Upper lobe of left lung (tissue), 6 donors: ENCODE data around the gene LRRN2. TPM values are rescaled to one million over a fixed set of nuclear protein-coding genes. Genes with fewer than 3 reads are reported as not detected.

Experiments
- ATAC-seq, 2 donors: fragments of 200-7000 bp; cut with Tn5 transposase; one replicate each; pipeline ENCODE4 v1.9.1; 2022; ENCODE audit warnings: mild to moderate bottlenecking in 2 of 2, moderate library complexity in 2 of 2; ENCODE audit not compliant: low FRiP score in 2 of 2
- DNase-seq, 2 donors: peaks; one replicate each; pipeline ENCODE4 v3.0.0-alpha.2; 2019 to 2020
- H3K27ac ChIP-seq, 4 donors: fragments of 200-600 bp; sonication (generic); one replicate each; pipeline ENCODE4 v1.5.1; 2016 to 2019
- H3K27me3 ChIP-seq, 4 donors: fragments of 200-600 bp; sonication (generic); one replicate each; pipeline ENCODE4 v1.5.1; 2017 to 2019
- H3K36me3 ChIP-seq, 4 donors: fragments of 200-600 bp; sonication (generic); one replicate each; pipeline ENCODE4 v1.5.1; 2016 to 2019
- H3K4me1 ChIP-seq, 4 donors: fragments of 200-600 bp; sonication (generic); one replicate each; pipeline ENCODE4 v1.5.1; 2018 to 2019
- H3K4me3 ChIP-seq, 4 donors: fragments of 200-600 bp; sonication (generic); one replicate each; pipeline ENCODE4 v1.5.1; 2017 to 2019; ENCODE audit warnings: mild to moderate bottlenecking in 2 of 4, moderate library complexity in 1 of 4
- H3K9me3 ChIP-seq, 4 donors: fragments of 200-600 bp; sonication (generic); one replicate each; pipeline ENCODE4 v1.5.1; 2018 to 2019
- EP300 ChIP-seq, 4 donors: sonication (generic); formaldehyde crosslinking; IDR thresholded peaks; one replicate each; pipeline ENCODE4 v1.5.1; 2017; ENCODE audit warnings: antibody characterized with exemption in 4 of 4, control low read depth in 2 of 4
- POLR2A ChIP-seq, 4 donors: fragments of 450-650 bp; IDR thresholded peaks; one replicate each; pipeline ENCODE4 v1.5.1; 2016 to 2017; ENCODE audit warnings: antibody characterized with exemption in 4 of 4, mild to moderate bottlenecking in 2 of 4
- POLR2AphosphoS5 ChIP-seq, 2 donors: sonication (generic); formaldehyde crosslinking; IDR thresholded peaks; one replicate each; pipeline ENCODE4 v1.5.1; 2017; ENCODE audit warnings: antibody characterized with exemption in 2 of 2
- WGBS, 2 donors: methylation state at CpG; one replicate each; pipeline ENCODE4 v1.1.5; 2017 to 2018; 5-methylcytosine and 5-hydroxymethylcytosine counted together
- total RNA-seq, 6 donors: library from RNA; depleted of rRNA in 4 of 6; stranded (reverse); fragments of >200 nt in 4 of 6; gene quantifications; one replicate each; pipeline versions ENCODE4 v1.1.0 to v1.2.1, GENCODE V29; 2016 to 2021
- TF ChIP-seq, protein P1 (sequence below), 6 experiments: fragments of 450-650 bp in 4 of 6; fragments of 200-600 bp in 2 of 6; sonication (generic) in 2 of 6; IDR thresholded peaks; one replicate each; pipeline ENCODE4 v1.5.1; 2016 to 2019; ENCODE audit warnings: antibody characterized with exemption in 6 of 6
- donor health status: DM: no; HTN: no; CAD: no; lungs with moderate emphysema.
- donor health status: DM: no; HTN: yes; CAD: no; lungs with severe emphysema.

Gene LRRN2
- total RNA-seq, 6 donors from 2014 or later = 0.61 to 4.2 (median 2.6) TPM; not detected in 1

DNA sequence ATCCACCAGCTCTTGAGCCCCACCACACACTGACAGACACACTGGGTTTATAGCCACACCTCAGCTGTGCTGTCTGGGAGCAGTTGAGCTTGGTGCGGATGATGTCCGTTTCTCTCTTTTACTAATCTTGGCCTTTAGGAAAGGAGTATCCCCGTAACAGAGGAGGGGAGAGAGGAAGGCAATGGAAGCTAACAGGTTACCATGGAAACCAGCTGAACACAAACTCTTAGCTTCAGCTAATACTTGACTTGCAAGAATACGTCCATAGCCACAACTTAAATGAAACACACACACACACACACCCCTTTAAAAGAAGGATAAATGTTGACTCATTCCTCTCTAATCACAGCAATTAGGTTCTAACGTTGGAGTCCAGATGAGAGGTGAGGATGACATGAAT lies 28.0 kb upstream of the LRRN2 start:
- Histone ChIP-seq H3K4me3 (no peak overlapping the region), H3K27me3 (peaks cover 0 to 7% (median 4%) of the 10 kb centered on the region in 4 donors), H3K27ac (no peak overlapping the region), H3K36me3 (no peaks in the 10 kb centered on the region), H3K9me3 (no peaks in the 10 kb centered on the region), H3K4me1 (no peaks in the 10 kb centered on the region)
- DNase-seq (no peak), ATAC-seq (no peak)
- WGBS, 2 donors = 51 to 52% methylated on average over 5 of the region's 5 CpGs
- TF ChIP-seq POLR2A (IDR thresholded peaks at IDR 0.05) = no peak
- TF ChIP-seq, protein P1, sequence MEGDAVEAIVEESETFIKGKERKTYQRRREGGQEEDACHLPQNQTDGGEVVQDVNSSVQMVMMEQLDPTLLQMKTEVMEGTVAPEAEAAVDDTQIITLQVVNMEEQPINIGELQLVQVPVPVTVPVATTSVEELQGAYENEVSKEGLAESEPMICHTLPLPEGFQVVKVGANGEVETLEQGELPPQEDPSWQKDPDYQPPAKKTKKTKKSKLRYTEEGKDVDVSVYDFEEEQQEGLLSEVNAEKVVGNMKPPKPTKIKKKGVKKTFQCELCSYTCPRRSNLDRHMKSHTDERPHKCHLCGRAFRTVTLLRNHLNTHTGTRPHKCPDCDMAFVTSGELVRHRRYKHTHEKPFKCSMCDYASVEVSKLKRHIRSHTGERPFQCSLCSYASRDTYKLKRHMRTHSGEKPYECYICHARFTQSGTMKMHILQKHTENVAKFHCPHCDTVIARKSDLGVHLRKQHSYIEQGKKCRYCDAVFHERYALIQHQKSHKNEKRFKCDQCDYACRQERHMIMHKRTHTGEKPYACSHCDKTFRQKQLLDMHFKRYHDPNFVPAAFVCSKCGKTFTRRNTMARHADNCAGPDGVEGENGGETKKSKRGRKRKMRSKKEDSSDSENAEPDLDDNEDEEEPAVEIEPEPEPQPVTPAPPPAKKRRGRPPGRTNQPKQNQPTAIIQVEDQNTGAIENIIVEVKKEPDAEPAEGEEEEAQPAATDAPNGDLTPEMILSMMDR (IDR thresholded peaks at IDR 0.05) = no peak
- no peak for TF ChIP-seq EP300 (IDR thresholded peaks at IDR 0.05)
- no peak for TF ChIP-seq POLR2AphosphoS5 (IDR thresholded peaks at IDR 0.05)

DNA sequence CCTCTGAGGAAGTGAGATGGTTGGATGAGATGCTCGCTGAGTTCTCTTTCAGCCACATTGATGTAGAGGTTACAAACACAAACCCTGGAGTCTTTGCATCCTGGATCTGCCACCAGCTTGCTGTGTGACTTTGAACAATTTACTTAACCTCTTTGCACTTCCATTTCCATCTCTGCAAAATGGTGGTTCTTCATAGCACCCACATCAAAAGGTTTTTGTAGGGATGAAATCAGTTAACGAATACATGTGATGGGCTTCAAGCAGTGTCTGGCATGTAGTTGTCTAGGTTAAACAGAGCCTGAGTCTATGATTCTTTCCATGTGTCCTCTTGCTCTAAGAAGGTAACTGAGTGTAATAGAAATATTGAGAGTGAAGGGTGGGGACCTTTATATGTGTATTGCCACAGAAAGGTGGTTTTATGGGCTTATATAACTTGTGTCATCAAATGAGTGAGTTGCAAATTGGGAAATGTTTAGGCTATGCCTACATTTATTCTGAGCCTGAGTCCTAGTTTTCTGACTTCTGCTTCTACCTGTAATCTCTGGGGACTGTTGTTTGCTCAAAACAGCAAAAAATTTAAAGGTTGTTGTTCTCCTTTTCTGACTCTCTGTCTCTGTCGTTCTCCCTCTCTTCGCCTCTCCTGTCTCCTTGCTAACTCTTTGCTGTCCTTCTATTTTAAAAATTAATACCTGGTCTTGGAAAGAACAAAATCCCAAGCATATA lies 27.3 kb upstream of the LRRN2 start:
- WGBS, 2 donors = 64 to 80% methylated on average over 4 of the region's 4 CpGs
- DNase-seq (no peak), ATAC-seq (no peak)
- no peak for TF ChIP-seq POLR2AphosphoS5 (IDR thresholded peaks at IDR 0.05)
- TF ChIP-seq EP300 (IDR thresholded peaks at IDR 0.05) = no peak
- no peak for TF ChIP-seq POLR2A (IDR thresholded peaks at IDR 0.05)
- TF ChIP-seq, protein P1 (IDR thresholded peaks at IDR 0.05) = no peak
- Histone ChIP-seq H3K4me3 (no peak overlapping the region), H3K27ac (no peak overlapping the region), H3K4me1 (no peaks in the 10 kb centered on the region), H3K27me3 (peaks cover 0 to 7% (median 4%) of the 10 kb centered on the region in 4 donors), H3K36me3 (no peaks in the 10 kb centered on the region), H3K9me3 (no peaks in the 10 kb centered on the region)

DNA sequence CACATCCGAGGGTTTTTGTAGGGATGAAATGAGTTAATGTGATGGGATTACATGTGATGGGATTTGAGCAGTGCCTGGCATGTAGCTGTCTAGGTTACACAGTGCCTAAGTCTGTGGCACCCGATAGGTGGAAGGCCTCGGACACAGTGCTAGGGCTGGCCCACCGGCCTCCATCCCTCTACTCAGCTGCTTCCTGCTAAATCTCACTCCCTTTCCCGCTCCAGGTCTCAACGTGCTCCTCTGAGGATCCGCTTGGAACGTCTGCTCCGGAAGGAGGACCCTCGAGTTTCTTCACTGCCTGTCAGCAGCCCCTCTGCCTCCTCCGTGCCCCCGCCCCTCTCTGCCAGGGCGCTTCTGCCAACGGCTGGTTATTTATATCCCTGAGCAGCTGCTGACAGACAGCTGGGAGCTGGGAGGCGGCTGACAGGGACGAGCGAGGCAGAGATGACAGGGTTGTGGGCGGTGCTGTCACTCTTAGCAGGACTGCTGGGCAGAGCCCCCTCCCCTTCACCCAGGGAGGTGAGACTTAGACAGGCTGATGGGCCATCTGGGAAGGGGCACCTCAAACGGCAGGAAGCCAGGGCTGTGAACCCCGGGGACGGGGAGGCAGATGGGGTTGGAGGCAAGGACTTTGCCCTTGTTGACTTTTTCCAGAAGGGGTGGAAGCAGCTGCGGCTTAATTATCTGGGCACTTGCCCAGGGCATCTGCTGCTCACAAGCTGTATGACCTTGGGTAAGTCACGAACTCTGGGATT lies 26.6 kb upstream of the LRRN2 start:
- Histone ChIP-seq H3K9me3 (no peaks in the 10 kb centered on the region), H3K27ac (no peak overlapping the region), H3K4me1 (no peaks in the 10 kb centered on the region), H3K27me3 (peaks cover 0 to 7% (median 4%) of the 10 kb centered on the region in 4 donors), H3K4me3 (no peak overlapping the region), H3K36me3 (no peaks in the 10 kb centered on the region)
- 18 to 21% methylated on average over 18 to 23 of the region's 23 CpGs for WGBS, 2 donors
- no peak for ATAC-seq
- peak in 1 of 2 donors; percentile 66 for DNase-seq
- TF ChIP-seq POLR2A (IDR thresholded peaks at IDR 0.05) = no peak
- TF ChIP-seq POLR2AphosphoS5 (IDR thresholded peaks at IDR 0.05) = no peak
- TF ChIP-seq EP300 (IDR thresholded peaks at IDR 0.05) = no peak
- TF ChIP-seq, protein P1 (IDR thresholded peaks at IDR 0.05) = no peak

DNA sequence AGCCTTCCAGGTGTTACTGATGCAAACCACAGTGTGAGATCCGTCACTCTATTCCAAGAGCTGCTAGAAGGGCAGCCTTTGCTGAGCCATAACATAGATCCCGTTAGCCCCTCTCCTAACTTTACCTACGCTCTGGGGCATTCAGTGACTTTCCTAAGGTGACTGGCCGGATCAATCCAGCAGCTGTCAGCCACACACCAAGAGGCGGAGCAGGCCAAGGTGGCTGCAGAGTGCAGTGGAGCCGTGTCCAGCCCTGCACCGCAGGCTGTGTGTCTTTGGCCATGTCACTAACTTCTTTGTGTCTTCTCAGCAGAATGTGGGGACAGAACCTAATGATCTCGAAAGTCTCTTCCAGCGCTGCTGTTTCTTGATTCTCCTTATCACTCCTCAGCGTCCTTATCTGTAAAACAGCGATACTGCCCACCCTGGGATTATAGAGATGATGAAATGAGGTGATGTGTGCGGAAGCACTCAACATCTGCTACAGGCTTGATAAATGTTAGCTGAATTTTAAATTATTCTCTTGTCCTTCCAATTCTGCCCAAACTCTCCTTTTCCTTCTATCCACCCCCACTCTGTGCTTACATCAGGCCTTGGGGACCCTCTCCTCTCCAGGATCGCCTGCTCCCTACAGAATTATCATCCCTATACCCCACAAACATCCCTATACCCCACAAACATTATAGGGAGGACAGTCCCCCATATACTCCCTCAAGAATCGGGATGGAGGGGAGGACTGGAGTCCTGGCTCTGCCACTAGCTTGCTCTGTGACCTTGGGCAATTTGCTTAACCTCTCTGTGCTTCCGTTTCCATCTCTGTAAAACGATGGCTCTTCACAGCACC lies 25.8 kb upstream of the LRRN2 start:
- peaks cover 0 to 7% (median 4%) of the 10 kb centered on the region in 4 donors for H3K27me3 ChIP-seq
- no peaks in the 10 kb centered on the region for H3K36me3 ChIP-seq
- no peak overlapping the region for H3K4me3 ChIP-seq
- TF ChIP-seq POLR2A (IDR thresholded peaks at IDR 0.05) = no peak
- no peak for TF ChIP-seq POLR2AphosphoS5 (IDR thresholded peaks at IDR 0.05)
- TF ChIP-seq EP300 (IDR thresholded peaks at IDR 0.05) = no peak
- TF ChIP-seq, protein P1 (IDR thresholded peaks at IDR 0.05) = no peak
- 44 to 45% methylated on average over 14 to 16 of the region's 16 CpGs for WGBS, 2 donors
- ATAC-seq (no peak), DNase-seq (no peak)
- H3K9me3 ChIP-seq = no peaks in the 10 kb centered on the region
- no peaks in the 10 kb centered on the region for H3K4me1 ChIP-seq
- no peak overlapping the region for H3K27ac ChIP-seq
